22Rv1 (cell line): ENCODE measurements around the gene WDR27.

Experiments
- CTCF ChIP-seq: fragments of 450-650 bp; IDR thresholded peaks from 2 replicates; pipeline ENCODE4 v1.5.1; 2017; ENCODE audit warnings: mild to moderate bottlenecking
- ZFX ChIP-seq: fragments of 450-650 bp; IDR thresholded peaks from 2 replicates; pipeline ENCODE4 v1.6.1; 2017; ENCODE audit warnings: antibody characterized with exemption, borderline replicate concordance

GRCh38 chr6:169556758-169557548 is 144.9 kb downstream of the WDR27 start:
- TF ChIP-seq CTCF (no peak), ZFX (no peak)
